Coronary artery (tissue), 2 donors: ENCODE measurements around the gene SPAG17.

Source experiments
- DNase-seq: peaks from one replicate; pipeline ENCODE4 v3.0.0-alpha.2; 2017; ENCODE audit warnings: low spot score
- H3K27ac ChIP-seq, 2 donors: fragments of 200-600 bp; sonication (generic); one replicate each; pipeline ENCODE4 v1.5.1; 2016 to 2019
- H3K4me3 ChIP-seq: fragments of 200-600 bp; sonication (generic); 2 replicates; pipeline ENCODE4 v1.5.1; 2016; ENCODE audit warnings: mild to moderate bottlenecking, moderate library complexity
- CTCF ChIP-seq: fragments of 200-600 bp; sonication (generic); IDR thresholded peaks from one replicate; pipeline ENCODE4 v1.5.1; 2019; ENCODE audit warnings: antibody characterized with exemption

The SPAG17 gene

GRCh38 chr1:118154220-118154619, 30.8 kb downstream of the SPAG17 start:
- no peak for TF ChIP-seq CTCF
- no peak overlapping the region for H3K27ac ChIP-seq
- no peak overlapping the region for H3K4me3 ChIP-seq
- DNase-seq, result no peak

- no peak overlapping the region for H3K4me3 ChIP-seq
- H3K27ac ChIP-seq, result no peak overlapping the region
- DNase-seq, result no peak
- TF ChIP-seq CTCF, result no peak
Measured at GRCh38 chr1:118151312-118151937, 33.6 kb downstream of the SPAG17 start.

GRCh38 chr1:118149799-118150198, 35.2 kb downstream of the SPAG17 start:
- Histone ChIP-seq H3K4me3 (no peak overlapping the region), H3K27ac (no peak overlapping the region)
- no peak for TF ChIP-seq CTCF
- DNase-seq, result no peak

GRCh38 chr1:118148034-118148433, 37.0 kb downstream of the SPAG17 start:
- H3K27ac ChIP-seq, result no peak overlapping the region
- DNase-seq, result no peak
- H3K4me3 ChIP-seq, result no peak overlapping the region
- TF ChIP-seq CTCF, result no peak

GRCh38 chr1:118147522-118147921, 37.5 kb downstream of the SPAG17 start:
- Histone ChIP-seq H3K4me3 (no peak overlapping the region), H3K27ac (no peak overlapping the region)
- no peak for TF ChIP-seq CTCF
- no peak for DNase-seq

- no peak overlapping the region for H3K4me3 ChIP-seq
- H3K27ac ChIP-seq, result no peak overlapping the region
- no peak for TF ChIP-seq CTCF
- DNase-seq, result no peak
Measured at GRCh38 chr1:118145721-118146120, 39.3 kb downstream of the SPAG17 start.

GRCh38 chr1:118144684-118145083, 40.3 kb downstream of the SPAG17 start:
- Histone ChIP-seq H3K27ac (no peak overlapping the region), H3K4me3 (no peak overlapping the region)
- no peak for DNase-seq
- no peak for TF ChIP-seq CTCF
